Activated T-helper 1 cell treated with anti-CD3 and anti-CD28 coated beads, Interleukin-12 subunit alpha, Interleukin-12 subunit beta, Interleukin-2, Interleukin-4 antibody, amounts not matched to agents 30 ng/mL and 10 ng/mL and 1 ng/mL, durations not matched to agents 14 hours and 24 hours and 36 hours (primary cell): ENCODE measurements around the gene CPXM1. TPM values are rescaled to one million over a fixed set of nuclear protein-coding genes. Genes with fewer than 3 reads are reported as not detected.
"Not testable (repeated sequence)": the region's sequence is repeated elsewhere in the genome, so short reads cannot be mapped to it uniquely, and the experiment has no call there.

ENCODE experiments used
- DNase-seq: peaks from one replicate; pipeline ENCODE4 v3.0.0; 2021; ENCODE audit warnings: low spot score
- H3K27ac Mint-ChIP-seq: one replicate; pipeline ENCODE4 v1.8.0; 2021; ENCODE audit warnings: mild to moderate bottlenecking, mixed read lengths
- H3K27me3 Mint-ChIP-seq: one replicate; pipeline ENCODE4 v1.8.0; 2022; ENCODE audit warnings: mild to moderate bottlenecking, moderate library complexity, mixed read lengths; ENCODE audit not compliant: insufficient read depth
- H3K36me3 Mint-ChIP-seq: one replicate; pipeline ENCODE4 v1.8.0; 2021; ENCODE audit warnings: low read depth, mixed read lengths
- H3K4me1 Mint-ChIP-seq: one replicate; pipeline ENCODE4 v1.8.0; 2021; ENCODE audit warnings: low read depth, mixed read lengths
- H3K4me3 Mint-ChIP-seq: one replicate; pipeline ENCODE4 v1.8.0; 2021; ENCODE audit warnings: mild to moderate bottlenecking, moderate library complexity, mixed read lengths
- H3K9me3 Mint-ChIP-seq: one replicate; pipeline ENCODE4 v1.8.0; 2021; ENCODE audit warnings: mixed read lengths
- intact Hi-C: fragments of 100-400 bp; cut with micrococcal nuclease; formaldehyde crosslinking; loops from one replicate; pipeline ENCODE4 v1.15.1; 2024
- total RNA-seq: library from RNA; stranded (reverse); gene quantifications from 2 replicates; pipeline ENCODE4 v1.2.3, GENCODE V29; 2022

The CPXM1 gene
- total RNA-seq, 1 donor from 2014 or later: 0.31 TPM

- Mint-ChIP-seq H3K27ac (no peak overlapping the region), H3K36me3 (no peaks in the 10 kb centered on the region), H3K27me3 (peaks cover 37% of the 10 kb centered on the region), H3K4me3 (no peak overlapping the region), H3K9me3 (no peaks in the 10 kb centered on the region), H3K4me1 (peaks cover 6% of the 10 kb centered on the region)
- no peak for DNase-seq
- intact Hi-C loops: no loop called here
Observed at GRCh38 chr20:2794202-2794748, 6.2 kb downstream of the CPXM1 start.

DNA sequence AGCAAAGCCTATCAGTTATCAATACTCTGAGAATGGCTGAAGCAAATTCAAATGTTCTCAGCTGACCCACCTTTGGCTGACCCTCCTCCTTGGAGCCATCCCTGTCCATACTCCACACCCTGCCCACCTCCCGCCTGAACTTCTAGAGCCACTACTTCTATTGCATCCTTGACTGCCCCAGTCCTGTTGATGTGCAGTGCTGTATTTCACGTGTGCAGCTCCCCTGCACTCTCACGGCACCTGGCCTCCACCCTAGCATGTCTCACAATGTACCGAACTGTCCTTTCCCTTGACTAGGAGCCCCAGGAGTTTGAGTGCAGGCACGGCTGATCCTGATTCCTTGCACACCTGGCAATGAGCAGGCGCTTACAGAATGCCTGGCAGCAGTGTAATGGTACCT, 7.0 kb downstream of the CPXM1 start:
- no peak overlapping the region for H3K4me3 Mint-ChIP-seq
- intact Hi-C loops: no loop called here
- no peaks in the 10 kb centered on the region for H3K4me1 Mint-ChIP-seq
- H3K36me3 Mint-ChIP-seq: no peaks in the 10 kb centered on the region
- H3K9me3 Mint-ChIP-seq: no peaks in the 10 kb centered on the region
- H3K27me3 Mint-ChIP-seq: peaks cover 36% of the 10 kb centered on the region
- no peak overlapping the region for H3K27ac Mint-ChIP-seq
- no peak for DNase-seq

DNA sequence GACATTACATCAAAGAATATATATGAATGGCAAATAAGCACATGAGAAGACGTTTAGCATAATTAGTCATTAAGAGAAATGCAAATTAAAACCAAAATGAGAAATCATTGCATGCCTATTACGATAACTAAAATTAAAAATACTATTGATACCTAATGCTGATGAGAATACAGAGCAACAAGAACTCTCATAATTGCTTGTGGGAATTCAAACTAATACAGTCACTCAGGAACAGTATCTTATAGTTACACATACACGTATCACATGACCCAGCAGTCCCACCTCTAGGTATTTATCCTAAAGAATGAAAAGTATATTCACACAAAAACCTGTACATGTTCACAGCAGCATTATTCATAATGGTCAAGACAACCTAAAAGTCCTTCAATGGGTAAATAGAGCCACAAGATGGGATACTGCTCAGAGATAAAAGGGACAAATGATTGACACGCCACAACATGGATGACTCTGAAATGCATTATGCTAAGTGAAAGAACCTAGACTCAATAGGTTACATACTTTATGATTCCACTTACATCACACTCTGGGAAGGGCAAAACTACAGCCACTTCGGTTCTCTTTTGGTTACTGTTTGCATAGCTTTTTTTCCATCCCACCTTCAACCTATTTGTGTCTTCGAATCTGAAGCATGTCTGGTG, 16.4 kb downstream of the CPXM1 start:
- no peak for DNase-seq
- Mint-ChIP-seq H3K27me3 (peaks cover 33% of the 10 kb centered on the region), H3K4me1 (no peaks in the 10 kb centered on the region), H3K27ac (no peak overlapping the region), H3K4me3 (no peak overlapping the region), H3K9me3 (no peaks in the 10 kb centered on the region), H3K36me3 (no peaks in the 10 kb centered on the region)
- intact Hi-C loops: no loop called here

GRCh38 chr20:2780948-2781347, 19.5 kb downstream of the CPXM1 start:
- Mint-ChIP-seq H3K4me3 (no peak overlapping the region), H3K27me3 (peaks cover 22% of the 10 kb centered on the region), H3K27ac (no peak overlapping the region), H3K36me3 (no peaks in the 10 kb centered on the region), H3K9me3 (no peaks in the 10 kb centered on the region), H3K4me1 (no peaks in the 10 kb centered on the region)
- intact Hi-C loops: no loop called here
- DNase-seq: no peak

- Mint-ChIP-seq H3K27me3 (peaks cover 13% of the 10 kb centered on the region), H3K4me3 (no peak overlapping the region), H3K27ac (no peak overlapping the region), H3K36me3 (no peaks in the 10 kb centered on the region), H3K4me1 (no peaks in the 10 kb centered on the region), H3K9me3 (no peaks in the 10 kb centered on the region)
- intact Hi-C loops: no loop called here
- no peak for DNase-seq
Observed at GRCh38 chr20:2778602-2779321, 21.7 kb downstream of the CPXM1 start.

DNA sequence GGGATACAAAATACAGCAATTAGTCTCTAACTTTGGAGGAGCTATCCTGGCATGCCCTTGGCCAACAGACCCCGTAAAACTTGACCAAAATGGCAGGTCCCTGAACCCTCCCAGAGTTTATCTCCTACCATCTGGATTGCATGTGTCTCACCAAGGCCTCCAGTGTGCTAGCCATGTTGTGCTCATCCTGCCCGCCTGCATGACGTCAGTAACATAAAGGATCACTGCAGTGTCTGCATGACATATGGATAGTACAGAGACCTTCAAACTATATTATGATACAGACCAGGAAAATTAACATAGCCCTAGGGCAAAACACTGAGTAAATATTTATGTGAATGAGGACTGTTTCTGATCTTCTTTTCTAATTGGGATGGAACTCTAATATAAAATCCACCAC, 25.3 kb downstream of the CPXM1 start:
- H3K4me1 Mint-ChIP-seq: no peaks in the 10 kb centered on the region
- no peaks in the 10 kb centered on the region for H3K9me3 Mint-ChIP-seq
- H3K27ac Mint-ChIP-seq: no peak overlapping the region

GRCh38 chr20:2773812-2774211, 26.6 kb downstream of the CPXM1 start:
- Mint-ChIP-seq H3K9me3 (no peaks in the 10 kb centered on the region), H3K27ac (no peak overlapping the region), H3K27me3 (peaks cover 4% of the 10 kb centered on the region), H3K4me3 (no peak overlapping the region), H3K36me3 (no peaks in the 10 kb centered on the region), H3K4me1 (no peaks in the 10 kb centered on the region)
- DNase-seq: no peak
- intact Hi-C loops: no loop called here

More for the DNA sequence above, 25.3 kb downstream of the CPXM1 start:
- no peaks in the 10 kb centered on the region for H3K36me3 Mint-ChIP-seq
- intact Hi-C loops: no loop called here
- no peak overlapping the region for H3K4me3 Mint-ChIP-seq
- peaks cover 6% of the 10 kb centered on the region for H3K27me3 Mint-ChIP-seq
- DNase-seq: no peak

- no peaks in the 10 kb centered on the region for H3K36me3 Mint-ChIP-seq
Observed at GRCh38 chr20:2771631-2772080, 28.8 kb downstream of the CPXM1 start.

DNA sequence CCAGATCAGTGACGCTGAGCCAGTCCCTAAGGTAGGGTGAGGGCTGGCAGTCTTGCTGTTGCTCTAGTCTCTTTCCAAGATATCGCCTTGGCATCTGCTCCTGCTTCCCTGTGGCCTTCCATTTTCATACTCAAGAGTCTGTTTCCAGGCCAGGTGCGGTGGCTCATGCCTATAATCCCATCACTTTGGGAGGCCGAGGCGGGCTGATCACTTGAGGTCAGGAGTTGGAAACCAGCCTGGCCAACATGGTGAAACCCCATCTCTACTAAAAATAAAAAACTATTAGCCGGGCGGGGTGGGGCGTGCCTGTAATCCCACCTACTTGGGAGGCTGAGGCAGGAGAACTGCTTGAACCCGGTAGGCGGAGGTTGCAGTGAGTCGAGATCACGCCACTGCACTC, 30.3 kb downstream of the CPXM1 start:
- H3K9me3 Mint-ChIP-seq, intact Hi-C loops, H3K27ac Mint-ChIP-seq, DNase-seq, H3K4me3 Mint-ChIP-seq, H3K4me1 Mint-ChIP-seq, H3K36me3 Mint-ChIP-seq: not testable (repeated sequence)
- H3K27me3 Mint-ChIP-seq: peaks cover 13% of the 10 kb centered on the region

More at GRCh38 chr20:2771631-2772080, 28.8 kb downstream of the CPXM1 start:
- intact Hi-C loops: no loop called here
- Mint-ChIP-seq H3K9me3 (no peaks in the 10 kb centered on the region), H3K27ac (no peak overlapping the region), H3K27me3 (peaks cover 10% of the 10 kb centered on the region), H3K4me3 (no peak overlapping the region), H3K4me1 (no peaks in the 10 kb centered on the region)
- DNase-seq: no peak

DNA sequence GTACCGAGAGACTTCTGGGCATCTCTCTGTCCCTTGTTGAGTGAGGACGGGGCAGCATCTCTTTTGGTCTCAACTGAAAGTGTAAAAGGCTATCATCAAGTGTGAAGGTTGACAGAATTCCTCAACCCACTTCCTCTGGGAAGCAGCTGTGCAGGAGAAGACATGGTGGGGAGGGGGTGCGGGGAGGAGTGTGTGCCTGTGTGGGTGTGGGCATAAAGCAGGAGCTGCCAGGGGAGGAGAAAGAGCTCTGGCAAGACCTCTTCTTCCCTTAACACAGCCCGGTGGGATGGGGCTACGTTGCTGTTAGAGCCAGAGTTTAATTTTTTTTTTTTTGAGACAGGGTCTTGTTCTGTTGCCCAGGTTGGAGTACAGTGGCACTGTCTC, 31.8 kb downstream of the CPXM1 start:
- Mint-ChIP-seq H3K27me3 (peaks cover 15% of the 10 kb centered on the region), H3K4me1 (no peaks in the 10 kb centered on the region), H3K4me3 (no peak overlapping the region), H3K27ac (no peak overlapping the region), H3K36me3 (no peaks in the 10 kb centered on the region), H3K9me3 (no peaks in the 10 kb centered on the region)
- no peak for DNase-seq
- intact Hi-C loops: no loop called here

GRCh38 chr20:2767768-2768631, 32.4 kb downstream of the CPXM1 start:
- no peaks in the 10 kb centered on the region for H3K4me1 Mint-ChIP-seq
- no peak for DNase-seq
- H3K36me3 Mint-ChIP-seq: no peaks in the 10 kb centered on the region
- intact Hi-C loops: no loop called here
- H3K27ac Mint-ChIP-seq: no peak overlapping the region
- no peak overlapping the region for H3K4me3 Mint-ChIP-seq
- no peaks in the 10 kb centered on the region for H3K9me3 Mint-ChIP-seq
- H3K27me3 Mint-ChIP-seq: peaks cover 16% of the 10 kb centered on the region

- Mint-ChIP-seq H3K9me3 (no peaks in the 10 kb centered on the region), H3K36me3 (no peaks in the 10 kb centered on the region), H3K4me3 (no peak overlapping the region), H3K27me3 (peaks cover 19% of the 10 kb centered on the region), H3K27ac (no peak overlapping the region), H3K4me1 (no peaks in the 10 kb centered on the region)
- DNase-seq: no peak
- intact Hi-C loops: no loop called here
Observed at GRCh38 chr20:2763186-2763585, 37.2 kb downstream of the CPXM1 start.
